Stimulated activated CD8-positive, alpha-beta memory T cell treated with anti-CD3 and anti-CD28 coated beads, Interleukin-12 subunit alpha, Interleukin-12 subunit beta, amount 100 ng/mL, for 1 hour (primary cell): ENCODE measurements around the gene DPYD.
"Not testable (repeated sequence)": the region's sequence is repeated elsewhere in the genome, so short reads cannot be mapped to it uniquely, and the experiment has no call there.

Source experiments
- DNase-seq: peaks from one replicate; pipeline ENCODE4 v3.0.0-alpha.2; 2020; ENCODE audit warnings: low read depth

Gene DPYD

GRCh38 chr1:97277891-97278654 lies 642.8 kb downstream of the DPYD start:
- DNase-seq, result no peak

GRCh38 chr1:97271916-97272788 lies 648.7 kb downstream of the DPYD start:
- DNase-seq, result no peak

GRCh38 chr1:97270508-97271307 lies 650.1 kb downstream of the DPYD start:
- no peak for DNase-seq

- no peak for DNase-seq
These were observed 655.2 kb downstream of the DPYD start for GRCh38 chr1:97265630-97266029.

GRCh38 chr1:97262842-97263241 lies 658.0 kb downstream of the DPYD start:
- no peak for DNase-seq

- DNase-seq, result no peak
These were observed 662.2 kb downstream of the DPYD start for GRCh38 chr1:97258597-97258996.

- no peak for DNase-seq
These were observed 665.9 kb downstream of the DPYD start for GRCh38 chr1:97254731-97255463.

GRCh38 chr1:97252925-97253324 lies 667.9 kb downstream of the DPYD start:
- no peak for DNase-seq

GRCh38 chr1:97252076-97252475 lies 668.8 kb downstream of the DPYD start:
- DNase-seq, result no peak

GRCh38 chr1:97247196-97247595 lies 673.6 kb downstream of the DPYD start:
- DNase-seq, result no peak

- no peak for DNase-seq
These were observed 675.2 kb downstream of the DPYD start for GRCh38 chr1:97245682-97246081.

- no peak for DNase-seq
These were observed 675.8 kb downstream of the DPYD start for GRCh38 chr1:97245026-97245425.

- no peak for DNase-seq
These were observed 676.8 kb downstream of the DPYD start for GRCh38 chr1:97243973-97244560.

GRCh38 chr1:97238816-97239215 lies 682.0 kb downstream of the DPYD start:
- no peak for DNase-seq

- DNase-seq, result not testable (repeated sequence)
These were observed 689.5 kb downstream of the DPYD start for GRCh38 chr1:97231354-97231753.

GRCh38 chr1:97212671-97213070 lies 708.2 kb downstream of the DPYD start:
- DNase-seq, result no peak

GRCh38 chr1:97210307-97210706 lies 710.5 kb downstream of the DPYD start:
- no peak for DNase-seq

- DNase-seq, result no peak
These were observed 711.4 kb downstream of the DPYD start for GRCh38 chr1:97209381-97209957.

- DNase-seq, result no peak
These were observed 713.0 kb downstream of the DPYD start for GRCh38 chr1:97207868-97208267.

GRCh38 chr1:97204468-97204867 lies 716.4 kb downstream of the DPYD start:
- no peak for DNase-seq
